ENCODE results near the gene ZNF207.
"Not testable (repeated sequence)": the region's sequence is repeated elsewhere in the genome, so short reads cannot be mapped to it uniquely, and the experiment has no call there.

The ZNF207 gene

GRCh38 chr17:32398946-32399345 is 49.0 kb downstream of the ZNF207 start:
- TF ChIP-seq CTCF (IDR thresholded peaks at IDR 0.05; ENCODE audit: low read depth, low read length), result no peak
- DNase-seq (ENCODE audit: low read depth, low spot score), result no peak
- in situ Hi-C loops (cut with HindIII; ENCODE audit: low sequenced_read_pairs), result no loop called here
- H3K4me3 ChIP-seq (ENCODE audit: low read depth, low read length), result no peak overlapping the region

GRCh38 chr17:32410085-32410484 is 60.1 kb downstream of the ZNF207 start:
- DNase-seq (ENCODE audit: low read depth, low spot score); H3K4me3 ChIP-seq (ENCODE audit: low read depth, low read length); in situ Hi-C loops (cut with HindIII; ENCODE audit: low sequenced_read_pairs): not testable (repeated sequence)

GRCh38 chr17:32426894-32427293 is 76.9 kb downstream of the ZNF207 start:
- in situ Hi-C loops (cut with HindIII; ENCODE audit: low sequenced_read_pairs), result no loop called here
- TF ChIP-seq CTCF (IDR thresholded peaks at IDR 0.05; ENCODE audit: low read depth, low read length), result no peak
- no peak overlapping the region for H3K4me3 ChIP-seq (ENCODE audit: low read depth, low read length)
- no peak for DNase-seq (ENCODE audit: low read depth, low spot score)

GRCh38 chr17:32429598-32429997 is 79.6 kb downstream of the ZNF207 start:
- TF ChIP-seq CTCF (IDR thresholded peaks at IDR 0.05; ENCODE audit: low read depth, low read length), result no peak
- in situ Hi-C loops (cut with HindIII; ENCODE audit: low sequenced_read_pairs), result no loop called here
- DNase-seq (ENCODE audit: low read depth, low spot score), result no peak
- H3K4me3 ChIP-seq (ENCODE audit: low read depth, low read length), result no peak overlapping the region
